ENCODE results near the gene TSSK3. TPM values are rescaled to one million over a fixed set of nuclear protein-coding genes. Genes with fewer than 3 reads are reported as not detected.

Gene TSSK3
- total and polyA plus RNA-seq, 2 of the 8 experiments (the other 6 are each of a cell fraction or from before 2014, with no cell fraction given), result 1.2 TPM

DNA sequence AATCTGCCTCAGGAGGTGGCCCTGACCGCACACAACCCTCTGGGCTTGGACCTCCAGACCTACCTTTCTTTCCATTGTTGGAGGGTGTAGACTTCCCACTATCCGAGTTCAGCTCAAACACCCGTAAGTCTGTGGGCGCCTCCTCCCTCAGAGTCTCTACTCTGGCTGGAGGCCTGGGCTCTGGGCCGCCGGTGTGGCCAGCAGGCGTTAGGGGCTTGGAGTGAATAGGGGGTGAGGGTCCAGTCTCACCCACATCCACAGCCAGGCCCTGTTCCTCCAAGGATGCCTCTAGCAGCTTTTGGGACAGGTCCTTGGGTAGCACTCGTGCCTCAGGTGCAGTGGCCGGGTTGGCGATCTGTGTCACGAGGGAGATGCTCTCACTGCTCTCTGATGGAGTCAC, 13.9 kb downstream of the TSSK3 start:
- Histone ChIP-seq H3K14ac (ENCODE audit: insufficient read length) (no peak overlapping the region), H3K18ac (ENCODE audit: extremely low read depth, low read length) (no peak overlapping the region), H3K4me2 (ENCODE audit: insufficient read depth in 1 of 2, low read depth in 2 of 2, low read length in 2 of 2) (no peak overlapping the region), H3K27ac (ENCODE audit: low read depth, low read length) (no peak overlapping the region), H3K36me3 (ENCODE audit: control insufficient read depth in 2 of 4, insufficient read depth in 4 of 4, low read length in 3 of 4) (peaks cover 22 to 82% (median 65%) of the 10 kb centered on the region in 4 experiments), H3K56ac (replicated peaks; ENCODE audit: insufficient read length, low read depth, low read length) (no peak overlapping the region), H2AK5ac (ENCODE audit: low read depth, low read length) (no peak overlapping the region), H2AFZ (ENCODE audit: low read length) (no peak overlapping the region), H3K4ac (replicated peaks; ENCODE audit: insufficient read length, low read depth, low read length) (no peak overlapping the region), H3K79me1 (ENCODE audit: low read depth, low read length) (no peaks in the 10 kb centered on the region), H3K4me3 (ENCODE audit: extremely low read depth in 1 of 4, insufficient read depth in 2 of 4, low read depth in 3 of 4, low read length in 4 of 4) (no peak overlapping the region), H3K23me2 (ENCODE audit: low read depth, low read length) (no peaks in the 10 kb centered on the region), H4K20me1 (replicated peaks in 1 of 2; ENCODE audit: control insufficient read depth in 1 of 2, insufficient read depth in 2 of 2, low read length in 2 of 2) (peaks cover 2 to 3% of the 10 kb centered on the region in 2 experiments), H2BK5ac (ENCODE audit: low read depth, low read length) (no peak overlapping the region), H4K91ac (replicated peaks; ENCODE audit: insufficient read length, low read length) (no peak overlapping the region), H4K8ac (ENCODE audit: extremely low read depth, insufficient read depth, low read length) (no peak overlapping the region), H2BK12ac (ENCODE audit: low read depth, low read length) (no peak overlapping the region), H2BK120ac (replicated peaks; ENCODE audit: low read depth, low read length) (no peak overlapping the region), H2BK15ac (ENCODE audit: low read length) (no peak overlapping the region), H3K9me3 (ENCODE audit: insufficient read depth in 2 of 2, low read depth in 1 of 2, low read length in 1 of 2) (no peaks in the 10 kb centered on the region), H3K9ac (replicated peaks in 1 of 4; ENCODE audit: extremely low read depth in 1 of 4, low read depth in 3 of 4, low read length in 3 of 4) (no peak overlapping the region), H3K23ac (ENCODE audit: insufficient read length) (no peak overlapping the region), H3K27me3 (replicated peaks in 1 of 4; ENCODE audit: control insufficient read depth in 3 of 4, extremely low read depth in 1 of 4, insufficient read depth in 3 of 4, low read length in 3 of 4) (no peaks in the 10 kb centered on the region), H4K5ac (ENCODE audit: insufficient read length, low read depth, low read length) (no peak overlapping the region), H3K79me2 (ENCODE audit: control insufficient read depth in 1 of 2, insufficient read depth in 2 of 2, low read length in 2 of 2) (no peaks in the 10 kb centered on the region), H2BK20ac (ENCODE audit: low read length) (no peak overlapping the region), H3K4me1 (replicated peaks in 1 of 4; ENCODE audit: control insufficient read depth in 3 of 4, insufficient read depth in 4 of 4, low read length in 3 of 4) (no peaks in the 10 kb centered on the region)
- ChIA-PET POLR2A (ENCODE audit: partially characterized antibody) (interaction anchor here (0.9 to 3.2 kb wide), 5 partner anchors 8 to 31 kb away, joined by 5 to 17 read pairs (median 7); partner anchors contain the start of gene BSDC1), CTCF (ENCODE audit: partially characterized antibody) (interaction anchor here (0.6 to 1.1 kb wide), 2 partner anchors 43 to 1570 kb away, joined by 3 read pairs; no protein-coding TSS in a partner anchor)
- WGBS, 2 experiments (ENCODE audit: extremely low coverage in 1 of 2, insufficient coverage in 1 of 2, insufficient read length in 1 of 2, insufficient replicate concordance in 2 of 2, low coverage in 1 of 2, low lambda C conversion rate in 2 of 2, missing lambda C conversion rate in 1 of 2), result 88% methylated on average over 9 of the region's 11 CpGs; no CpG with 5 or more reads in 1 of the 2 experiments
- FAIRE-seq (no peak), DNase-seq (ENCODE audit: low read depth in 1 of 2, low spot score in 2 of 2) (no peak)
- TF ChIP-seq BACH1 (IDR thresholded peaks at IDR 0.05; ENCODE audit: low read length), result no peak
- TF ChIP-seq CBX5 (IDR thresholded peaks at IDR 0.05; ENCODE audit: low read depth, low read length), result no peak
- TF ChIP-seq TEAD4 (IDR thresholded peaks at IDR 0.05; ENCODE audit: low read depth, low read length), result no peak
- TF ChIP-seq ASH2L (IDR thresholded peaks at IDR 0.05; ENCODE audit: low read length), result no peak
- TF ChIP-seq SP1 (IDR thresholded peaks at IDR 0.05; ENCODE audit: low read depth, low read length), result no peak

Data from H1 (cell line).